Measurements from ENCODE around the gene TMF1. TPM values are rescaled to one million over a fixed set of nuclear protein-coding genes. Genes with fewer than 3 reads are reported as not detected.

Gene TMF1
- polyA plus RNA-seq, 1 of the 3 experiments (the other 2 are of a cell fraction), result 3.2 TPM

DNA sequence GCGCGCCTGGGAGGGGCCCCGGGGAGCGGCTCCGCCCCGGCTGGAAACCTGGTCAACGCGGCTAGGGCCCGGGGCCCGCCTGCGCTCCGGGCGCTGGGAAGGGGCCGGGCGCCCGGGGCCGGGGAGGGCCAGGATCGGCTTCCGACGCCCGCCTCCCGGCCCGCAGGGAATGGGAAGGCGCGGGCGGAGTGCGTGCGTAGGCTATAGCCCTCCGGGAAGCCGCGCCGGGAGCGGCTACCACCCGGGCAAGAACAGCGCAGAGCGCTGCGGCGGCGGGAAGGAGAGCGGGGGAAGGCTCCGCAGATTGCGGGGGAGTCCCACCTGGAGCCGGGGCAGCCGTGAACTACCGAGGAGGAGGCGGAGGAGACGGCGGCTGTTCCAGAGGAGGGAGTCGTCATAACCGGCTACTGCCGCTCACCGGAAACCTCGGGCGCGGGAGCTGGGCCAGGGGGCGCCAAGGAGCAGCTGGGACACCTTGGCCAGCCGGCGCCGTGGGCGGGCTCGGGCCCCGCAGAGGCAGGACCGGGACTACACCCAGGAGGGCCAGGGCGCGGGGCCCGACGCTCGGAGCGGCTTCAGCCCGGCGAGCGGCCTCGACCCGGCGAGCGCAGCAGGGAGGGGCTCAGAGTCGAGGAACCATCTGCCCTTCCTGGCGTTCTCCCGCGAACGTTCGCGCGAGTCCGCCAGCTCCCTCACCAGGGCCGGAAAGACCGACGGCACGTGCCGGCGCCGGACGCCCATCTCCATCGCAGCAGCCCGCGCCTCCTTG lies 38.7 kb downstream of the TMF1 start, which contains the start of gene EOGT:
TSS of gene EOGT (minus strand) at position 432 of the 769 bp plus-strand sequence. CDS start 3,838 bp downstream, outside the sequence.
- POLR2A ChIA-PET, result interaction anchor here (0.6 to 1.0 kb wide), 3 partner anchors 38 to 520 kb away, joined by 3 to 4 read pairs (median 3); partner anchors contain the start of gene TMF1
- Histone ChIP-seq H4K20me1 (ENCODE audit: insufficient read depth) (no peaks in the 10 kb centered on the region), H3K27ac (ENCODE audit: low read depth in 2 of 2, low read length in 1 of 2) (peak within 1 kb of the TSS; percentile 80 to 83), H3K9ac (peak within 1 kb of the TSS; percentile 88), H3K4me1 (ENCODE audit: control insufficient read depth in 1 of 2, insufficient read depth in 2 of 2, low read depth in 1 of 2, low read length in 1 of 2) (peaks cover 0 to 15% of the 10 kb centered on the region in 2 experiments; a peak in 3 of 4 replicates), H3F3A (replicated peaks; ENCODE audit: insufficient read depth) (peaks cover 9% of the 10 kb centered on the region), H3K36me3 (replicated peaks in 1 of 2; ENCODE audit: control insufficient read depth in 1 of 2, insufficient read depth in 2 of 2, low read length in 1 of 2) (peaks cover 20 to 35% of the 10 kb centered on the region in 2 experiments), H3K27me3 (ENCODE audit: insufficient read depth) (no peaks in the 10 kb centered on the region), H3K4me3 (ENCODE audit: low read depth in 2 of 2, low read length in 1 of 2) (peak within 1 kb of the TSS; percentile 70 to 71), H3K9me2 (no peaks in the 10 kb centered on the region), H3K9me3 (no peaks in the 10 kb centered on the region), H2AFZ (ENCODE audit: low read depth) (peak within 1 kb of the TSS; percentile 78), H3K4me2 (peak within 1 kb of the TSS; percentile 79), H3K79me2 (ENCODE audit: insufficient read depth) (peaks cover 10% of the 10 kb centered on the region; the same call in 1 of the 2 replicates)
- CTCF ChIA-PET, result interaction anchor here (0.6 to 2.4 kb wide), 11 partner anchors 8 to 62 kb away, joined by 3 to 9 read pairs (median 4); partner anchors contain the start of gene TMF1
- peak; percentile 94 for DNase-seq
- 0% methylated on average over 10 of the region's 96 CpGs for WGBS (ENCODE audit: low lambda C conversion rate)
- TF ChIP-seq SIN3A (IDR thresholded peaks at IDR 0.05; ENCODE audit: borderline replicate concordance, low read depth, low read length) (peak; percentile 32; the same call in 1 of the 2 replicates), TEAD4 (IDR thresholded peaks at IDR 0.05; ENCODE audit: borderline replicate concordance, insufficient read depth) (no peak), EP300 (IDR thresholded peaks at IDR 0.05; ENCODE audit: borderline replicate concordance in 1 of 2, low read depth in 1 of 2, low read length in 1 of 2) (peak in 1 of 2 experiments; percentile 9; a peak in 1 of 4 replicates), MXI1 (IDR thresholded peaks at IDR 0.05; ENCODE audit: low read depth, low read length) (peak; percentile 20; the same call in 1 of the 2 replicates), RAD21 (IDR thresholded peaks at IDR 0.05; ENCODE audit: low read length) (peak; percentile 35), RFX5 (IDR thresholded peaks at IDR 0.05; ENCODE audit: low read length) (no peak), JUND (IDR thresholded peaks at IDR 0.05) (no peak), GATA2 (CRISPR knock-in tag; IDR thresholded peaks at IDR 0.05) (no peak), FOXM1 (IDR thresholded peaks at IDR 0.05; ENCODE audit: low read depth) (0 out of 2 replicates have a peak, but pooled peaks have one; percentile 17), CHD2 (IDR thresholded peaks at IDR 0.05; ENCODE audit: low read length, partially characterized antibody) (peak; percentile 74), MEF2A (IDR thresholded peaks at IDR 0.05; ENCODE audit: borderline replicate concordance, low read depth) (no peak), NRF1 (IDR thresholded peaks at IDR 0.05; ENCODE audit: low read depth, low read length) (no peak), SMC3 (IDR thresholded peaks at IDR 0.05; ENCODE audit: low read depth, low read length) (peak; percentile 21; the same call in 1 of the 2 replicates), NFIC (IDR thresholded peaks at IDR 0.05; ENCODE audit: borderline replicate concordance) (peak; percentile 27; the same call in 1 of the 2 replicates), POLR2AphosphoS5 (IDR thresholded peaks at IDR 0.05; ENCODE audit: low read depth, low read length) (peak; percentile 39; the same call in 1 of the 2 replicates), GABPA (IDR thresholded peaks at IDR 0.05; ENCODE audit: low read depth) (peak; percentile 53)
- TF ChIP-seq, protein P1, sequence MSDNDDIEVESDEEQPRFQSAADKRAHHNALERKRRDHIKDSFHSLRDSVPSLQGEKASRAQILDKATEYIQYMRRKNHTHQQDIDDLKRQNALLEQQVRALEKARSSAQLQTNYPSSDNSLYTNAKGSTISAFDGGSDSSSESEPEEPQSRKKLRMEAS (IDR thresholded peaks at IDR 0.05; ENCODE audit: low read depth), result peak; percentile 97
- TF ChIP-seq, protein P2, sequence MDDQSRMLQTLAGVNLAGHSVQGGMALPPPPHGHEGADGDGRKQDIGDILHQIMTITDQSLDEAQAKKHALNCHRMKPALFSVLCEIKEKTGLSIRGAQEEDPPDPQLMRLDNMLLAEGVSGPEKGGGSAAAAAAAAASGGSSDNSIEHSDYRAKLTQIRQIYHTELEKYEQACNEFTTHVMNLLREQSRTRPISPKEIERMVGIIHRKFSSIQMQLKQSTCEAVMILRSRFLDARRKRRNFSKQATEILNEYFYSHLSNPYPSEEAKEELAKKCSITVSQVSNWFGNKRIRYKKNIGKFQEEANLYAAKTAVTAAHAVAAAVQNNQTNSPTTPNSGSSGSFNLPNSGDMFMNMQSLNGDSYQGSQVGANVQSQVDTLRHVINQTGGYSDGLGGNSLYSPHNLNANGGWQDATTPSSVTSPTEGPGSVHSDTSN (IDR thresholded peaks at IDR 0.05), result no peak
- TF ChIP-seq, protein P3, sequence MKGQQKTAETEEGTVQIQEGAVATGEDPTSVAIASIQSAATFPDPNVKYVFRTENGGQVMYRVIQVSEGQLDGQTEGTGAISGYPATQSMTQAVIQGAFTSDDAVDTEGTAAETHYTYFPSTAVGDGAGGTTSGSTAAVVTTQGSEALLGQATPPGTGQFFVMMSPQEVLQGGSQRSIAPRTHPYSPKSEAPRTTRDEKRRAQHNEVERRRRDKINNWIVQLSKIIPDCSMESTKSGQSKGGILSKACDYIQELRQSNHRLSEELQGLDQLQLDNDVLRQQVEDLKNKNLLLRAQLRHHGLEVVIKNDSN (IDR thresholded peaks at IDR 0.05; ENCODE audit: borderline replicate concordance, low read depth), result peak; percentile 57; the same call in 1 of the 2 replicates
- TF ChIP-seq, protein P4, sequence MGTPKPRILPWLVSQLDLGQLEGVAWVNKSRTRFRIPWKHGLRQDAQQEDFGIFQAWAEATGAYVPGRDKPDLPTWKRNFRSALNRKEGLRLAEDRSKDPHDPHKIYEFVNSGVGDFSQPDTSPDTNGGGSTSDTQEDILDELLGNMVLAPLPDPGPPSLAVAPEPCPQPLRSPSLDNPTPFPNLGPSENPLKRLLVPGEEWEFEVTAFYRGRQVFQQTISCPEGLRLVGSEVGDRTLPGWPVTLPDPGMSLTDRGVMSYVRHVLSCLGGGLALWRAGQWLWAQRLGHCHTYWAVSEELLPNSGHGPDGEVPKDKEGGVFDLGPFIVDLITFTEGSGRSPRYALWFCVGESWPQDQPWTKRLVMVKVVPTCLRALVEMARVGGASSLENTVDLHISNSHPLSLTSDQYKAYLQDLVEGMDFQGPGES (IDR thresholded peaks at IDR 0.05; ENCODE audit: low read depth, low read length), result no peak
- TF ChIP-seq, protein P5, sequence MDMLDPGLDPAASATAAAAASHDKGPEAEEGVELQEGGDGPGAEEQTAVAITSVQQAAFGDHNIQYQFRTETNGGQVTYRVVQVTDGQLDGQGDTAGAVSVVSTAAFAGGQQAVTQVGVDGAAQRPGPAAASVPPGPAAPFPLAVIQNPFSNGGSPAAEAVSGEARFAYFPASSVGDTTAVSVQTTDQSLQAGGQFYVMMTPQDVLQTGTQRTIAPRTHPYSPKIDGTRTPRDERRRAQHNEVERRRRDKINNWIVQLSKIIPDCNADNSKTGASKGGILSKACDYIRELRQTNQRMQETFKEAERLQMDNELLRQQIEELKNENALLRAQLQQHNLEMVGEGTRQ (IDR thresholded peaks at IDR 0.05; ENCODE audit: borderline replicate concordance, low read depth, low read length), result no peak
- TF ChIP-seq, protein P6, sequence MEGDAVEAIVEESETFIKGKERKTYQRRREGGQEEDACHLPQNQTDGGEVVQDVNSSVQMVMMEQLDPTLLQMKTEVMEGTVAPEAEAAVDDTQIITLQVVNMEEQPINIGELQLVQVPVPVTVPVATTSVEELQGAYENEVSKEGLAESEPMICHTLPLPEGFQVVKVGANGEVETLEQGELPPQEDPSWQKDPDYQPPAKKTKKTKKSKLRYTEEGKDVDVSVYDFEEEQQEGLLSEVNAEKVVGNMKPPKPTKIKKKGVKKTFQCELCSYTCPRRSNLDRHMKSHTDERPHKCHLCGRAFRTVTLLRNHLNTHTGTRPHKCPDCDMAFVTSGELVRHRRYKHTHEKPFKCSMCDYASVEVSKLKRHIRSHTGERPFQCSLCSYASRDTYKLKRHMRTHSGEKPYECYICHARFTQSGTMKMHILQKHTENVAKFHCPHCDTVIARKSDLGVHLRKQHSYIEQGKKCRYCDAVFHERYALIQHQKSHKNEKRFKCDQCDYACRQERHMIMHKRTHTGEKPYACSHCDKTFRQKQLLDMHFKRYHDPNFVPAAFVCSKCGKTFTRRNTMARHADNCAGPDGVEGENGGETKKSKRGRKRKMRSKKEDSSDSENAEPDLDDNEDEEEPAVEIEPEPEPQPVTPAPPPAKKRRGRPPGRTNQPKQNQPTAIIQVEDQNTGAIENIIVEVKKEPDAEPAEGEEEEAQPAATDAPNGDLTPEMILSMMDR (IDR thresholded peaks at IDR 0.05), result peak; percentile 65
